Stromal cell of bone marrow (primary cell): Measurements from ENCODE around the gene IFNA16.
"Not testable (repeated sequence)": the region's sequence is repeated elsewhere in the genome, so short reads cannot be mapped to it uniquely, and the experiment has no call there.

Experiments used
- DNase-seq: peaks from one replicate; pipeline ENCODE4 v3.0.0-alpha.2; 2012; ENCODE audit warnings: low read depth

IFNA16 gene

GRCh38 chr9:21217211-21217610 is at the start of gene IFNA16:
IFNA16 (minus strand) TSS chr9:21217311; CDS start chr9:21217305, 6 bp downstream.
- DNase-seq = not testable (repeated sequence)

GRCh38 chr9:21265421-21266189 is 48.5 kb upstream of the IFNA16 start:
- no peak for DNase-seq

GRCh38 chr9:21255538-21256212 is 38.6 kb upstream of the IFNA16 start:
- DNase-seq = no peak

GRCh38 chr9:21252721-21253547 is 35.8 kb upstream of the IFNA16 start:
- DNase-seq = no peak

DNA sequence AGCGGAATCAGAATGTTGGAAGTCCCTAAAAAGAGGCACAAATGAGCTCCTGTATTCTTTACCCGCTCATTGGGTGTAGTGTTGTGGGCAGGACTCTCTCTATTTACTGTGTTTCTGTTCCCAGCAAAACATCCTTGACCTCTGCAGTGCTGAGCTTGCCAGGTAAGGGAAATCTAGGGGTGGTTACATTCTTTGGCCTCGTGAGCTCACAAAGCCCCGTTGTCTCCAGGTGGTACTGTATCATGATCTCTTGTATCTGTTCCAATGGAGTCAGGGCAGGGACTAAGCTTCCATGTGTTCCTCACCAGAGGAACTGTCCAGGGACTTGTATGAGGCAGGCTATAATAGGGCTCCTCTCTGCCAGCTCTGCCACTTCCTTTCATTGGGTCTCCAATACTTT is 34.5 kb upstream of the IFNA16 start:
- DNase-seq = no peak

- DNase-seq = no peak
Measured at GRCh38 chr9:21251190-21251589, 34.1 kb upstream of the IFNA16 start.

DNA sequence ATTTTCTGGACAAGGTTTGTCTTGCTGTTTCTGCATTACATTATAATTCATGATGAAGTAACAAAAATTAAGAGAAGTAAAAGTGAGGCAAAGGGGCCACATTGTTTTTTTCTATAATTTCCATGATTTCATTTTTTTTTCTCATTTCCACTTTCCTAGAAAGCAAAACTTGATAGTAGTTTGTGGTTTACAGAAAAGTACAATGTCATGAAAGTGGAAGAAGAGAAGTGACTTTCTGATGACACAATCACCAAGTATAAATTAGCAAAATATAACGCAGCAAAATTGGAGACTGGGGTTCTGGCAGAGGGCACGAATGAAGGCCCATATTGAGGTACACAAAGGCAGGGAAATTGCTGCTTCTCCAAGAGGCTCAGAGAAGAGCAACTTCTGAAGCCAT is 27.7 kb upstream of the IFNA16 start:
- no peak for DNase-seq

DNA sequence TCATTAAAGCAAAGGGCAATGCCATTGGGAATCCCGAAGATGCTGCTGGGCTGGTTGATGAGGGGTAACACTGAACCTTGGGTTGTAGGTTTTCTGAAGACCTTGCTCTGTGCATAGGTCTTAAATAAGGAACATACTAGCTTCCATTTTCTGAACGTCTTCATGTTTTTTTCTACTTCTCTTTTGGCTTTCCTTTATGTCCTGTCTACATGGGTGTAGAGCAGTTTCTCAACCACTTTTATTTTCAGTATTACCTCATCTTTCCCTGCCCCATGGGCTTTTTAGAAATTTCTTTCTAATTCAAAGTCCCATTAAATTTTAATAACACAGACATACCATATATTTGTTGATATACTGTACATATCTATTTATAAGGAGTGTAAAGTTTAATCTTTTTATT is 22.8 kb upstream of the IFNA16 start, which contains the start of gene IFNA14:
Gene IFNA14, minus strand, starts transcription at position 95 of the 400 bp plus-strand sequence. Its CDS starts 70 bp downstream, at position 25.
- DNase-seq = no peak

- not testable (repeated sequence) for DNase-seq
Measured at GRCh38 chr9:21236360-21236714, 19.2 kb upstream of the IFNA16 start.

GRCh38 chr9:21235468-21236359 is 18.6 kb upstream of the IFNA16 start:
- peak; percentile 32 for DNase-seq

GRCh38 chr9:21234153-21234687 is 17.1 kb upstream of the IFNA16 start:
- no peak for DNase-seq

- DNase-seq = no peak
Measured at GRCh38 chr9:21233258-21233657, 16.1 kb upstream of the IFNA16 start.

DNA sequence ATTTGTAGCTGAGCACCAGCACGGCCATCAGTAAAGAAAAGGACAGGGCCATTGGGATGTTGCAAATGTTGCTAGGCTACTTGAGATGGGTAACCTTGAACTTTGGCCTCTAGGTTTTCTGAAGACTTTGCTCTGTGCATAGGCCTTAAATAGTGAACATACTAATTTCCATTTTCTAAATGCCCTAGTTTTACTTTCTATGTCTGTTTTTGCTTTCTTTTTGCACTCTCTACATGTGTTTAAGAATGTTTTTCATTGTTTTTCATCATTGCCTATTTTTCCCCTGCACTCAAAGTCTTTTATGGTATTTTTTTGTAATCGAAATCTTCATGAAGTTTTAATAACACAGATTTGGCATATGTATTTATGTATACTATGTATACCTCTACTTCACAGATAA is 11.0 kb upstream of the IFNA16 start, which contains the start of gene IFNA17:
Gene IFNA17, minus strand, starts transcription at position 101 of the 400 bp plus-strand sequence. Its CDS starts 49 bp downstream, at position 52.
- DNase-seq = no peak

DNA sequence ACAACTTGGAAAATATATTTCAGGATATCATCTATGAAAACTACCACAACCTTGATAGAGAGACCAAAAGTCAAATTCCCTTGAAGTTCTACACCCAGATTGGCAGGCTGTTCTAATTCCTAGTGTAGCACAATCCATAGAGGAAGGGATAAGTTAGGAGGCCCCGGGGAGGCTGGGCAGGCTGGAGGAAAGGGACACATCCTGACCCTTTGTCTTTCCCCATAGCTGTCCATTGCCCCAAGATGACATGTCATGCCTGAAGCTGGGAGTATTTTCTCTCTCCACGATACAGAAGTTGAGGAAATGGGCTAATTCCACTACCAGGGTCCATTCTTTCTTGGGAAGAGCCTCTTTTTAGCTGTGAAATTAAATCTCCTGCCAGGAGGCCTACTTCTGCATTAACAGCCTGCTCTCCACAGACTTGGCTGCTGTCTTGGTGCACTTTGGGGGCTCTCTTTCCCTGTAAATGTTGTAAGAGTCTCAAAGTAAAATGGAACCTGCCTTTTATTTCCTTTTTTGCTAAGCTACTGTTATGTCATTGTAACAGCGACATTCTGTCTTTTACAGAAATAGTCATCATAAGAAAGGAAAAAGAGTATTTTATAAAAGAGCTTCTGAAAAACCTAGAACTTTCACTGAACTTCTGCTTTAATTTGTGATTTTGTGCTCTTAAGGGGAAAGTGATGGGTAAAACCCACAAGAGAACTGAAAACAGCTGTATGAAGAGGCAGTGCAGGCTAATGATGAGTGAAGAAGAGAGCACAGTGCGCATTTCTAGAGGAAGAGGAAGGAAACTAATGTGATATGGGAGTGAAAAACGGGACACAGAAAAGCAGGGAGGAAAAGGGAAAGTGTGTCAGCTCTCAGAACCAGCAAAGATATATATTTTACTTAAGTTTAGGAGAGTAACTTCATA is 3.4 kb downstream of the IFNA16 start:
- DNase-seq = peak; percentile 3

- DNase-seq = not testable (repeated sequence)
Measured at GRCh38 chr9:21212160-21212559, 5.0 kb downstream of the IFNA16 start.

DNA sequence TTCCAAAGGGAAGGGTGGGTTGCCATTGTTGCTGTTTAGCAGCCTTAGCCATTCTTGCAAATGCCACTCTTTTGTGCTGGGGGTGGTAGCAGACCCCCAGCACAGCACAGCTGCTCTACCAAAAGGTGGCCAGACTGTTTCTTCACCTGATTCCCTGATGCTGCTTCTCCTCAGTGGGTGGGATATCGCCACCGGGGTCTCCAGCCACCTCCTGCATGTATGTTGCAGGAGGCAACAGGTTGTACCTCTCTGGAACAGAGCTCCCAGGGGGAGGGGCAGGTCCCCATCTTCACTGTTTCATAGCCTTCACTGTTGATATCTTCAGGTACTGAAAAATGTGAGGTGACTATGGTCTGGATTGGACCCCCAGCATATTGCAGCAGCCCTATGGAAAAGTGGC is 6.3 kb downstream of the IFNA16 start:
- DNase-seq = not testable (repeated sequence)

DNA sequence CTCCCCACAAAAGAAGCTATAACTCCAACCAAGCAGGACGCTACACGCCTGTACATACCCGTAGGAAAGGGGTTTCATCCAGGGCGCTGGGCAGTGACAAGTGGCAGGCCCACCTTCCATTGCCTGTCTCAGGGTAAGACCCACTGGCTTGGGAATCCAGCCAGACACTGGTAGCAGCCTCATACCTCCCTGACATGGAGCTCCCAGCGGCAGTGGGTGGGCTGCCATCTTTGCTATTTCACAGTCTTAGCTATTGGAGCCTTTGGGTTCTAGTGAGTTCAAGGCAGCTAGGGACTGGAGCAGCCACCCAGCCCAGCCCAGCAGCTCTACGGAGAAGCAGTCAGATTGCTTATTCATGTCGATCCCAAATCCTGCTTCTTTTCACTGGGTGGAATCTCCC is 6.8 kb downstream of the IFNA16 start:
- DNase-seq = no peak

- DNase-seq = not testable (repeated sequence)
Measured at GRCh38 chr9:21207043-21207442, 10.1 kb downstream of the IFNA16 start, which contains the start of gene IFNA10. IFNA10 (minus strand) TSS chr9:21207143; CDS start chr9:21207097, 46 bp downstream.

DNA sequence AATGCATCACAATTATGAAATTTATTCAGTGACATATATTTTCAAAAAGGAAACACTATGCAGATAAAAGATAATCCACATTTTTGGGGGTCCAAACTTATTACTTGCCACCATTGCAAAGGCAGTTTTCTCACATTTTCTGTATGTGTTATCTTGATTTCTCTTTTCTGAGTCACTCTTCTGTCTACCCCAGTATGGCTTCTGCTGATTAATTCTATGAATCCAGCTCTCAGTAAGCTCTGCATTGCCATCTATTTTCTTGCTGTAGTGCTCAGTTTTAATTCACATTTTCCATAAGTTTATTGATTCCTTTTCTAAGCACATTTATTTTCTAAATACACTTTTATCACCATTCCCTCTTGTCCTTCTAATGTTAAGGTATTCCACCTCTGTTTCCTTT is 11.9 kb downstream of the IFNA16 start:
- DNase-seq = no peak

GRCh38 chr9:21202105-21202504 is 15.0 kb downstream of the IFNA16 start, which contains the start of gene IFNA7:
IFNA7 (minus strand) TSS chr9:21202205; CDS start chr9:21202165, 40 bp downstream.
- not testable (repeated sequence) for DNase-seq
